Thyroid gland (tissue), 4 donors: ENCODE results near the gene ACTRT2. TPM values are rescaled to one million over a fixed set of nuclear protein-coding genes. Genes with fewer than 3 reads are reported as not detected.

Experiments used
- DNase-seq, 2 donors: peaks; one replicate each; pipeline ENCODE4 v3.0.0-alpha.2; 2019
- H3K27ac ChIP-seq, 3 donors: fragments of 200-600 bp; sonication (generic); 1 replicate in 2 of 3; 2 replicates in 1 of 3; pipeline ENCODE4 v1.5.1; 2016 to 2019; ENCODE audit warnings: mild to moderate bottlenecking in 1 of 3, moderate library complexity in 1 of 3
- H3K27me3 ChIP-seq: fragments of 200-600 bp; sonication (generic); one replicate; pipeline ENCODE4 v1.5.1; 2019
- H3K36me3 ChIP-seq, 2 donors: fragments of 200-600 bp; sonication (generic); one replicate each; pipeline ENCODE4 v1.5.1; 2016 to 2019
- H3K4me1 ChIP-seq, 2 donors: fragments of 200-600 bp; sonication (generic); one replicate each; pipeline ENCODE4 v1.5.1; 2017 to 2019
- H3K4me3 ChIP-seq, 3 donors: fragments of 200-600 bp; sonication (generic); replicated peaks in 1 of 3; 1 replicate in 2 of 3; 2 replicates in 1 of 3; pipeline ENCODE4 v1.5.1; 2016; ENCODE audit warnings: mild to moderate bottlenecking in 1 of 3
- H3K9me3 ChIP-seq: fragments of 200-600 bp; sonication (generic); one replicate; pipeline ENCODE4 v1.5.1; 2017
- CTCF ChIP-seq, 6 experiments: fragments of 200-600 bp in 3 of 6; fragments of 450-650 bp in 3 of 6; sonication (generic) in 3 of 6; IDR thresholded peaks; one replicate each; pipeline ENCODE4 v1.5.1; 2016 to 2019; ENCODE audit warnings: antibody characterized with exemption in 6 of 6, mild to moderate bottlenecking in 2 of 6, inconsistent platforms in 1 of 6, moderate library complexity in 1 of 6
- POLR2A ChIP-seq, 2 donors: fragments of 450-650 bp; IDR thresholded peaks; one replicate each; pipeline ENCODE4 v1.6.1; 2017; ENCODE audit warnings: antibody characterized with exemption in 2 of 2, mild to moderate bottlenecking in 2 of 2, moderate library complexity in 1 of 2
- WGBS, 2 donors: methylation state at CpG; one replicate each; pipeline ENCODE4 v1.1.5; 2017; 5-methylcytosine and 5-hydroxymethylcytosine counted together
- intact Hi-C: fragments of 100-400 bp; cut with DNase I; formaldehyde crosslinking; loops from one replicate; pipeline ENCODE4 v1.15.1; 2023
- total RNA-seq, 4 donors: library from RNA; depleted of rRNA; stranded (reverse); fragments of >200 nt; gene quantifications; one replicate each; pipeline ENCODE4 v1.2.3, GENCODE V29; 2016

Gene ACTRT2
- total RNA-seq, 4 donors from 2014 or later, result 0.67 TPM; not detected in 3

GRCh38 chr1:3070644-3071564 lies 49.6 kb downstream of the ACTRT2 start:
- peaks cover 48 to 56% of the 10 kb centered on the region in 2 donors for H3K4me1 ChIP-seq
- peak; percentile 40 to 48 for DNase-seq
- H3K27me3 ChIP-seq, result no peaks in the 10 kb centered on the region
- no peaks in the 10 kb centered on the region for H3K9me3 ChIP-seq
- peak overlapping the region; percentile 92 to 99 (median 99) for H3K27ac ChIP-seq
- 15 to 20% methylated on average over 1 to 11 of the region's 97 CpGs for WGBS, 2 donors
- peak overlapping the region; percentile 1 to 74 (median 6) for H3K4me3 ChIP-seq
- no peaks in the 10 kb centered on the region for H3K36me3 ChIP-seq
- no peak for TF ChIP-seq POLR2A (IDR thresholded peaks at IDR 0.05)
- no peak for TF ChIP-seq CTCF (IDR thresholded peaks at IDR 0.05)
- intact Hi-C loops, result loop anchor here (5.0 kb wide), 2 partner anchors 61 to 171 kb away; no protein-coding TSS in a partner anchor

GRCh38 chr1:3071565-3072390 lies 50.5 kb downstream of the ACTRT2 start:
- H3K4me1 ChIP-seq, result peaks cover 48 to 57% of the 10 kb centered on the region in 2 donors
- peak overlapping the region in 2 of 3 donors; percentile 6 to 74 for H3K4me3 ChIP-seq
- no peaks in the 10 kb centered on the region for H3K36me3 ChIP-seq
- no peaks in the 10 kb centered on the region for H3K9me3 ChIP-seq
- WGBS, 2 donors, result 35 to 55% methylated on average over 6 to 15 of the region's 17 CpGs
- H3K27ac ChIP-seq, result peak overlapping the region; percentile 92 to 99 (median 99)
- DNase-seq, result peak; percentile 42 to 50
- intact Hi-C loops, result loop anchor here (5.0 kb wide), 2 partner anchors 61 to 171 kb away; no protein-coding TSS in a partner anchor
- H3K27me3 ChIP-seq, result no peaks in the 10 kb centered on the region
- TF ChIP-seq CTCF (IDR thresholded peaks at IDR 0.05) (no peak), POLR2A (IDR thresholded peaks at IDR 0.05) (no peak)

Other genes with a start within 250 kb of the ACTRT2 start
- 1 to 10 TPM in 3 of 4 donors, under 1 TPM in 1; 0.81 to 2.2 (median 1.9) TPM for gene TTC34, start 219.8 kb upstream of the ACTRT2 start, total RNA-seq
- gene PRDM16, start 47.7 kb downstream of the ACTRT2 start, total RNA-seq, result 10 to 100 TPM; 15.7 to 54.3 (median 27.6) TPM